Panc1 (cell line): ENCODE measurements around the gene KIAA1958. TPM values are rescaled to one million over a fixed set of nuclear protein-coding genes. Genes with fewer than 3 reads are reported as not detected.

Experiments used
- ATAC-seq: fragments of 200-7000 bp; cut with Tn5 transposase; 2 replicates; pipeline ENCODE4 v1.9.1; 2020; ENCODE audit warnings: mild to moderate bottlenecking, moderate library complexity
- BruUV-seq: library from RNA; stranded (reverse); fragments of 400-500 nt; replicated peaks from 2 replicates; lab custom pipeline; 2021; lab: Mats Ljungman, UMichigan
- CTCF ChIA-PET: fragments of 300-600 bp; sonication (Branson Sonifier 250); formaldehyde crosslinking; loops from one replicate; lab custom pipeline; 2022; ENCODE audit warnings: antibody characterized with exemption; lab: Charles Lee
- POLR2A ChIA-PET: fragments of 300-600 bp; sonication (Branson Sonifier 250); formaldehyde crosslinking; loops from one replicate; lab custom pipeline; 2022; ENCODE audit warnings: antibody characterized with exemption; lab: Charles Lee
- DNase-seq: peaks from one replicate; pipeline ENCODE4 v3.0.0-alpha.2; 2010; ENCODE audit warnings: low read depth, low spot score
- H3K27ac ChIP-seq: 2 replicates; pipeline ENCODE4 v1.5.1; 2011; ENCODE audit warnings: mild to moderate bottlenecking, low read length, inconsistent platforms
- H3K27me3 ChIP-seq: fragments of 200-500 bp; sonication (Bioruptor generic); 2 replicates; pipeline ENCODE4 v1.6.0; 2014; ENCODE audit warnings: low read length, inconsistent platforms; ENCODE audit not compliant: control insufficient read depth, insufficient read depth
- H3K36me3 ChIP-seq: fragments of 200-500 bp; sonication (Bioruptor generic); 2 replicates; pipeline ENCODE4 v1.5.1; 2014; ENCODE audit warnings: inconsistent platforms, mild to moderate bottlenecking, low read length, moderate library complexity; ENCODE audit not compliant: control insufficient read depth, insufficient read depth
- H3K4me1 ChIP-seq: 2 replicates; pipeline ENCODE4 v1.5.1; 2011; ENCODE audit warnings: inconsistent platforms, mild to moderate bottlenecking, low read length, moderate library complexity; ENCODE audit not compliant: control insufficient read depth, insufficient read depth
- H3K4me3 ChIP-seq, 2 experiments: 2 replicates each; pipeline ENCODE4 v1.5.1; 2011 to 2012; ENCODE audit warnings: low read depth in 2 of 2, low read length in 2 of 2, mild to moderate bottlenecking in 2 of 2, inconsistent platforms in 1 of 2, moderate library complexity in 1 of 2
- H3K9me3 ChIP-seq: fragments of 200-500 bp; sonication (Bioruptor generic); 2 replicates; pipeline ENCODE4 v1.5.1; 2014; ENCODE audit warnings: low read depth, mild to moderate bottlenecking, inconsistent platforms, low read length, moderate library complexity; ENCODE audit not compliant: control insufficient read depth, insufficient read depth
- POLR2AphosphoS5 ChIP-seq: IDR thresholded peaks from 2 replicates; pipeline ENCODE4 v1.6.1; 2012; ENCODE audit warnings: mild to moderate bottlenecking, low read depth, low read length, moderate library complexity
- SIN3A ChIP-seq: IDR thresholded peaks from 2 replicates; pipeline ENCODE4 v1.6.1; 2012; ENCODE audit warnings: low read depth, mild to moderate bottlenecking, low read length, moderate library complexity, borderline replicate concordance; ENCODE audit not compliant: insufficient read depth
- TCF7L2 ChIP-seq: IDR thresholded peaks from 2 replicates; pipeline ENCODE4 v1.6.1; 2011; ENCODE audit warnings: mild to moderate bottlenecking, low read depth, low read length, inconsistent platforms
- in situ Hi-C: cut with HindIII; loops from 2 replicates; pipeline ENCODE4 v1.10.0; 2016; ENCODE audit warnings: low sequenced_read_pairs, low pct_unique_long_range_greater_than_20kb
- intact Hi-C: fragments of 100-400 bp; cut with micrococcal nuclease; formaldehyde crosslinking; loops from one replicate; pipeline ENCODE4 v1.10.0; 2022; ENCODE audit not compliant: unreplicated experiment
- total RNA-seq: library from RNA; stranded (reverse); gene quantifications from one replicate; pipeline ENCODE4 v1.2.1, GENCODE V29; 2021; ENCODE audit not compliant: unreplicated experiment
- TF ChIP-seq, protein P1 (sequence below), 2 experiments: IDR thresholded peaks; 2 replicates each; pipeline ENCODE4 v1.6.1; 2011 to 2012; ENCODE audit warnings: low read depth in 2 of 2, control low read depth in 1 of 2, low read length in 1 of 2, mild to moderate bottlenecking in 1 of 2, moderate library complexity in 1 of 2; ENCODE audit not compliant: insufficient read depth in 1 of 2
- TF ChIP-seq, protein P2 (sequence below): fragments of 450-650 bp; IDR thresholded peaks from 2 replicates; pipeline ENCODE4 v1.5.1; 2017; ENCODE audit warnings: mild to moderate bottlenecking

The KIAA1958 gene
- total RNA-seq, 1 experiment from 2014 or later = 10.4 TPM

DNA sequence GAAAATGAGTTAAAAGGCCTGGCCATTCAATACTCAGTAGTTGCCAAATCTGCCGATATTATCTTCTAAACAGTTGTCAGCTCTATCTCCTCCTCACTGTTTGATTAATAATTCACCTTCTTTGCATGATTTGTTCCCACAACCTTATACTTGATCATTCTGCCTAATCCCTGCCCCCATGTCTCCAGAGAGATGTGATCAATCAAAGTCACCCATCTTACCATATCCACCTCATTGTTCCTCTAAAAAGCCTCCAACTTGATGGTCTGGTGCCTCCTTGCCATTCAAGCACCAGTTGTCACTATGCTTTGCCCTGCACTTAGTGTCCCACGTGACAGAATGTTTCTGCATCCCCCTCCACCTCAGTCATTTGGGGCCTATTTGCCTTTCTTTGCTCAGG lies 41.3 kb downstream of the KIAA1958 start:
- in situ Hi-C loops = no loop called here
- BruUV-seq = no TSS peak

DNA sequence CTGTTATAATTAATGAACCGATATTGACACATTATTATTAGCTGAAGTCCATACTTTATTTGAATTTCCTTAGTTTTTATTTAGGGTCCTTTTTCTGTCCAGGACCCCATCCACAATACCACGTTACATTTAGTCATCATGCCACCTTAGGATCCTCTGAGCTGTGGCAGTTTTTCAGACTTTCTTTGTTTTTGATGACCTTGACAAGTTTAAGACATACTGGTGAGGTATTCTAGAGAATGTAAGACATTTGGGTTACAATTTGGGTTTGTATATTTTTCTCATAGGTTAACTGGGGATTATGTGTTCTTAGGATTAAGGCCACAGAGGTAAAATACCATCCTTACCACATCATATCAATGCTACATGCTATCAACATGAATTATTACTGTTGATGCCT lies 42.7 kb downstream of the KIAA1958 start:
- no peaks in the 10 kb centered on the region for H3K27me3 ChIP-seq
- intact Hi-C loops (no loop called here), in situ Hi-C loops (no loop called here)
- DNase-seq = no peak
- TF ChIP-seq, protein P1, sequence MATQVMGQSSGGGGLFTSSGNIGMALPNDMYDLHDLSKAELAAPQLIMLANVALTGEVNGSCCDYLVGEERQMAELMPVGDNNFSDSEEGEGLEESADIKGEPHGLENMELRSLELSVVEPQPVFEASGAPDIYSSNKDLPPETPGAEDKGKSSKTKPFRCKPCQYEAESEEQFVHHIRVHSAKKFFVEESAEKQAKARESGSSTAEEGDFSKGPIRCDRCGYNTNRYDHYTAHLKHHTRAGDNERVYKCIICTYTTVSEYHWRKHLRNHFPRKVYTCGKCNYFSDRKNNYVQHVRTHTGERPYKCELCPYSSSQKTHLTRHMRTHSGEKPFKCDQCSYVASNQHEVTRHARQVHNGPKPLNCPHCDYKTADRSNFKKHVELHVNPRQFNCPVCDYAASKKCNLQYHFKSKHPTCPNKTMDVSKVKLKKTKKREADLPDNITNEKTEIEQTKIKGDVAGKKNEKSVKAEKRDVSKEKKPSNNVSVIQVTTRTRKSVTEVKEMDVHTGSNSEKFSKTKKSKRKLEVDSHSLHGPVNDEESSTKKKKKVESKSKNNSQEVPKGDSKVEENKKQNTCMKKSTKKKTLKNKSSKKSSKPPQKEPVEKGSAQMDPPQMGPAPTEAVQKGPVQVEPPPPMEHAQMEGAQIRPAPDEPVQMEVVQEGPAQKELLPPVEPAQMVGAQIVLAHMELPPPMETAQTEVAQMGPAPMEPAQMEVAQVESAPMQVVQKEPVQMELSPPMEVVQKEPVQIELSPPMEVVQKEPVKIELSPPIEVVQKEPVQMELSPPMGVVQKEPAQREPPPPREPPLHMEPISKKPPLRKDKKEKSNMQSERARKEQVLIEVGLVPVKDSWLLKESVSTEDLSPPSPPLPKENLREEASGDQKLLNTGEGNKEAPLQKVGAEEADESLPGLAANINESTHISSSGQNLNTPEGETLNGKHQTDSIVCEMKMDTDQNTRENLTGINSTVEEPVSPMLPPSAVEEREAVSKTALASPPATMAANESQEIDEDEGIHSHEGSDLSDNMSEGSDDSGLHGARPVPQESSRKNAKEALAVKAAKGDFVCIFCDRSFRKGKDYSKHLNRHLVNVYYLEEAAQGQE (IDR thresholded peaks at IDR 0.05; ENCODE audit: insufficient read depth in 1 of 2, low read depth in 2 of 2, low read length in 1 of 2) = no peak
- TF ChIP-seq, protein P2, sequence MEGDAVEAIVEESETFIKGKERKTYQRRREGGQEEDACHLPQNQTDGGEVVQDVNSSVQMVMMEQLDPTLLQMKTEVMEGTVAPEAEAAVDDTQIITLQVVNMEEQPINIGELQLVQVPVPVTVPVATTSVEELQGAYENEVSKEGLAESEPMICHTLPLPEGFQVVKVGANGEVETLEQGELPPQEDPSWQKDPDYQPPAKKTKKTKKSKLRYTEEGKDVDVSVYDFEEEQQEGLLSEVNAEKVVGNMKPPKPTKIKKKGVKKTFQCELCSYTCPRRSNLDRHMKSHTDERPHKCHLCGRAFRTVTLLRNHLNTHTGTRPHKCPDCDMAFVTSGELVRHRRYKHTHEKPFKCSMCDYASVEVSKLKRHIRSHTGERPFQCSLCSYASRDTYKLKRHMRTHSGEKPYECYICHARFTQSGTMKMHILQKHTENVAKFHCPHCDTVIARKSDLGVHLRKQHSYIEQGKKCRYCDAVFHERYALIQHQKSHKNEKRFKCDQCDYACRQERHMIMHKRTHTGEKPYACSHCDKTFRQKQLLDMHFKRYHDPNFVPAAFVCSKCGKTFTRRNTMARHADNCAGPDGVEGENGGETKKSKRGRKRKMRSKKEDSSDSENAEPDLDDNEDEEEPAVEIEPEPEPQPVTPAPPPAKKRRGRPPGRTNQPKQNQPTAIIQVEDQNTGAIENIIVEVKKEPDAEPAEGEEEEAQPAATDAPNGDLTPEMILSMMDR = no peak
- TF ChIP-seq SIN3A (no peak), TCF7L2 (no peak), POLR2AphosphoS5 (no peak)
- H3K9me3 ChIP-seq = no peaks in the 10 kb centered on the region
- no peak for ATAC-seq
- no peaks in the 10 kb centered on the region for H3K36me3 ChIP-seq
- H3K27ac ChIP-seq = no peak overlapping the region
- BruUV-seq = no TSS peak
- H3K4me3 ChIP-seq = no peak overlapping the region
- POLR2A ChIA-PET = no interaction called here
- H3K4me1 ChIP-seq = no peaks in the 10 kb centered on the region
- CTCF ChIA-PET = no interaction called here

More for the DNA sequence above, 41.3 kb downstream of the KIAA1958 start:
- H3K27ac ChIP-seq = no peak overlapping the region
- H3K4me1 ChIP-seq = no peaks in the 10 kb centered on the region
- DNase-seq (no peak), ATAC-seq (no peak)
- CTCF ChIA-PET = no interaction called here
- intact Hi-C loops = no loop called here
- H3K27me3 ChIP-seq = no peaks in the 10 kb centered on the region
- H3K9me3 ChIP-seq = no peaks in the 10 kb centered on the region
- H3K4me3 ChIP-seq = no peak overlapping the region
- POLR2A ChIA-PET = no interaction called here
- H3K36me3 ChIP-seq = no peaks in the 10 kb centered on the region
- TF ChIP-seq, protein P2 = no peak
